Kidney glomerular epithelial cell (primary cell): ENCODE data around the gene PNP.

Experiments used
- DNase-seq: peaks from one replicate; lab custom pipeline; 2025; lab: John Stamatoyannopoulos, UW

PNP gene

DNA sequence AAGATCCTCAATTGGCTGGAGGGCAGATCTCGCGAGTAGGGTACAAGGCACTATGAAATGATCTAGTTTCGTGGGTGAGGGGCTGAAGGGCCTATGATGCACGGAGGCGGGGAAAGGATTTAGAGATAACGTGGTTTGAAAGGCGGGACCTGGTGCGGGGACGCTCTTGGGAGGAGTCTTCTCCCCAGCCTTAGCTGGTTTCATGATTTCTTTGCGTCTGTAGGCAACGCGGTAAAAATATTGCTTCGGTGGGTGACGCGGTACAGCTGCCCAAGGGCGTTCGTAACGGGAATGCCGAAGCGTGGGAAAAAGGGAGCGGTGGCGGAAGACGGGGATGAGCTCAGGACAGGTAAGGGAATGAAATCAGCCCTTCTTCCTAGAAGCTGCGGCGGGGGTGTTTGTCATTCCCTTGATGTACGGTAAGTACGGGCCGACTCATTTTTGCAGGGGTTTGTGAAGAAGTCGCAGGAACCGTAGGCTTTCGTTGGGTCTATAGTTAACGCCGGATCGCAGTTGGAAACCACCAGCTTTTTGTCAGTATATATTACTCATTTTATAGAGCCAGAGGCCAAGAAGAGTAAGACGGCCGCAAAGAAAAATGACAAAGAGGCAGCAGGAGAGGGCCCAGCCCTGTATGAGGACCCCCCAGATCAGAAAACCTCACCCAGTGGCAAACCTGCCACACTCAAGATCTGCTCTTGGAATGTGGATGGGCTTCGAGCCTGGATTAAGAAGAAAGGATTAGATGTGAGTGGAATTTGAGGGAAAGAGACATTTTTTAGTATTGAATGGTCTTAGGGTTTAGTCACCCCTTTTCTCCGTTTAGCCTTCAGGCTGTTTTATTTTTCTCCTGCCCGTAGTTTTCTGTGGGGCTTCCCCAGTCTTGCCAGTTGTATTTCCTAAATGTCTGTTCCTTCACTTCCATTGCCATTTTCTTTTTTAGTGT is 13.6 kb upstream of the PNP start:
- DNase-seq, result peak; percentile 98

DNA sequence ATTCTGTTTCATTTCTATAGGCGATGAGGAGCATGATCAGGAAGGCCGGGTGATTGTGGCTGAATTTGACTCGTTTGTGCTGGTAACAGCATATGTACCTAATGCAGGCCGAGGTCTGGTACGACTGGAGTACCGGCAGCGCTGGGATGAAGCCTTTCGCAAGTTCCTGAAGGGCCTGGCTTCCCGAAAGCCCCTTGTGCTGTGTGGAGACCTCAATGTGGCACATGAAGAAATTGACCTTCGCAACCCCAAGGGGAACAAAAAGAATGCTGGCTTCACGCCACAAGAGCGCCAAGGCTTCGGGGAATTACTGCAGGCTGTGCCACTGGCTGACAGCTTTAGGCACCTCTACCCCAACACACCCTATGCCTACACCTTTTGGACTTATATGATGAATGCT is 12.2 kb upstream of the PNP start:
- DNase-seq, result no peak

- DNase-seq, result no peak
Observed at GRCh38 chr14:20458031-20458789, 11.0 kb upstream of the PNP start.

GRCh38 chr14:20460458-20461224 is 8.6 kb upstream of the PNP start:
- DNase-seq, result no peak

GRCh38 chr14:20461225-20462141 is 7.7 kb upstream of the PNP start, which contains the start of gene PIP4P1:
Gene PIP4P1, minus strand, starts transcription at chr14:20461434. Its CDS starts 109 bp downstream, at chr14:20461325.
- DNase-seq, result peak; percentile 100

- no peak for DNase-seq
Observed at GRCh38 chr14:20468764-20469241, 403 bp upstream of the PNP start.

GRCh38 chr14:20469890-20470602 is 840 bp downstream of the PNP start:
- DNase-seq, result peak; percentile 71

- peak; percentile 25 for DNase-seq
Observed at GRCh38 chr14:20470603-20470901, 1.3 kb downstream of the PNP start.

DNA sequence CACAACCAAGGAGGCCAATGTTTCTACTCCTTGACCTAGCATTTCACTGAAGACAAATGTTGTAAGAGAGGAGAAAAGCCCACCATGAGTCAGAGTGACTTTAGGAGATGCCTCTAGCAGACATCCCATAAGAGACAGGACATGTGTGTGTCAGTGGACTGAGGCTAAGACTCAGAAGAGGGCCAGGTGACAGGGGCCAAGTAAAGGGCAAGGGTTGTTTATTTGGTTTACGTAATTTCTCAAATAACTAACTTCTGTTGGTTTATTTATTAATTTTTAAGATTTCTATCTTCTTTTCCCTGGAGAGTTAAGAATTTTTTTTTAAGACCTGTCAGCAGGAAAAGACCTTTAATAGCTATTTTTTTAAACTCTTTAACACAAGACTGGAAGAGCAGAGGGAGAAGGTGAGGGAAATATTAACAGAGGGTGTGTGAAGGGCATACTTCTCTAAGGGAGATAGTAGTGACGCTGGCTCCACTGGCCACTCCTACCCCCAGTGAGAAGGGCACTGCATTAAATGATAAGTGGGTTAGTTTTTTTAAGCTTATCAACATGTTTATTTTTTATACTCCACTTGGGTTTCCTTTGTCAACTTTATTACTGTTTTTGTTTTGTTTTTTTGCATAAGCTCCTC is 3.4 kb downstream of the PNP start:
- DNase-seq, result no peak

GRCh38 chr14:20476776-20477175 is 7.6 kb downstream of the PNP start:
- no peak for DNase-seq

DNA sequence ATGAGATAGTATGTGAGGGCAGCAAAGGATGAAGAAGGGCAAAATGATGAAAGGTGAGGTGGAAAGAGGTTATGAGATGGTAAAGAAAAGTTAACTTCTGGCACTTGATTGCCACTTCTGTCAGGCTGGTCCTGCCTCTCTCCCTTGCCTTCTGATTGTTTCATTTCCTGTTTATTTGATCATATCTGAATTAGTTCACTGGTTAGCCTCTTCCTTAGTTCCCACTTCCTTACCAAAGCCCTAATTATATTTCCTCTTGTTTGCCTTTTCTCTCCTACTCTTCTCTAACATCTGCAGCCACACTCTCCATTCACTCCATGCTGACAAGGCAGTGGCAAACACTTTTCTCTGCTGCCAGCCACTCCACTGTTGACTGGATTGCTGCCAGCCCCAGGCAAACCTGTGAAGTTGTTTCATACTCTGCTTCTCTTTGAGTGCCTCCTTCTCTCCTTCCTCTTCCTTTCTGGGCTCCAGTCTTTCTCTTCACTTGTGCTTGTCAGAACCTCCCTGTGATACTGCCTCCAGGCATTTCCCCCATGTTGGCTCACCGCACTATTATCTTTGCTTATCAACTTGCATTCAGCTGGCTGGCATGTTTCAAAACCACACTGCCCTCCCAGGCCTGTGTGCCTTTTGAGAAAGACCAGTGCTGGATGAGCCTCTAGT is 8.1 kb downstream of the PNP start:
- DNase-seq, result peak; percentile 12

- no peak for DNase-seq
Observed at GRCh38 chr14:20478894-20479293, 9.7 kb downstream of the PNP start.

GRCh38 chr14:20482382-20482781 is 13.2 kb downstream of the PNP start:
- DNase-seq, result no peak

DNA sequence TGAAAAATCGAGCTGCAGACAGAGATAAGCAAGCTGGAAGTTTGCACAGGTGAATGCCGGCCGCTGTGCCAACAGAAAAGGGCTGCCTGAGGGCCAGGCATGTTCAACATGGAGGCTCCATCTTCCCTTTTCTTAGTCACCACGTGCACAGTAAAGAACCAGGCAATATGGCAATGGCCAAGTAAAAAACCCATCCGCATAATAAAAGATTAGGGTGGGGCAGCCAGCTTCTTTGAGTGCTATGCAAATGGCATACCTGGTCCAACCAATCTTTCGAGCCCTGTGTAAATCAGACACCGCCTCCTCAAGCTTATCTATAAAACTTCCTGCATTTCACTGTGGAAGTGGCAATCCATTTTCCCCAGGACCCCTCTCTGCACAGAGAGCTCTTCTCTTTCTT is 16.7 kb downstream of the PNP start:
- DNase-seq, result no peak

DNA sequence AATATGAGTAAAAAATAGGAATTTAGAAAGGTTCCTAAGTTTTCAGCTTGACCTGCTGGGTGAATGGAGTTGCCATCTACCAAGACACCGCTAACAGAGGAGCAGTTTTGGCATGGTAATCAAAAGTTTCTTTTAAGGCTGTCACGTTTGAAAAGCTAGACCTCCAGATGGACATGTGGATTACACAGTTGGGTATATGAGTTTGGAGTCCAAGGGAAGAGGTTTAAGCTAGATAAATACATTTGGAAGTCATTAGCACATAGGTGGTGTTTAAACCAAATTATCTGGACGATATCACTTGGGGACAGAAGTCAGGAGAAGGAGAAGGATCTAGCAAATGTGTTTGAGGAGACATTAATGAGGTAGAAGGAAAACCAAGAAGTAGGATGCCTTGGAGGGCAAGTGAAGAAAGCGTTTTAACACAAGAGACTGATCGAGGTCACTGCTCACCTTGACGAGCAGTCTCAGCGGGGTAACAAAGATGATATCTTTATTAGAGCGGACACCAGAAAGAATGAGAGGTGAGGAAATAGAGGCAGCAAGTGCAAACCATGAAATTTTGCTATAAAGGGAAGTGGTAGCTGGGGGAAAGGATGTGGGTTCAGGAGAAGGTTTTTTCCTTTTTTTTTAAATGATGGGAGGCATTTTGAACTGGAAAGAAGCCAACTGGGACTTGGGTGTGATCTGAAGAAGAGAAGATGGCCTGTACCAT is 17.6 kb downstream of the PNP start:
- no peak for DNase-seq

DNA sequence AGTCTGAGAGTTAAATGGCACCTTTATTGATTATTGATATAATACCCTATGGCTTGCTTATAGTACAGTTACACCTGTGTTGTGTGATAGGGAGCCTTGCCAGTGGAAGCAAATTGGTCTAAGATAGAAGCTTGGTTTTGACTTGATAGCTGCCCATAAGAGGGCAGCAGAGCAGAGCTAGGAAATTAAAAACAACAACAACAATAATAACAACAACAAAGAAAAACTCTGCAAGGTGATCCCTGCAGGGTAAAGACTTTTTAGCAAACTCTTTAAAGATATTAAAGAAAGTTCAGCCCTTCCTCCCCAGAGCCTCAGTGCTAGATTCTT is 18.2 kb downstream of the PNP start:
- DNase-seq, result no peak

- peak; percentile 23 for DNase-seq
Observed at GRCh38 chr14:20489093-20489994, 20.1 kb downstream of the PNP start.

- DNase-seq, result no peak
Observed at GRCh38 chr14:20490563-20490962, 21.4 kb downstream of the PNP start.
